A673 (cell line): Measurements from ENCODE around the gene CPE. TPM values are rescaled to one million over a fixed set of nuclear protein-coding genes. Genes with fewer than 3 reads are reported as not detected.

Experiments
- BruUV-seq: library from RNA; stranded (reverse); fragments of 400-500 nt; replicated peaks from 2 replicates; lab custom pipeline; 2021; lab: Mats Ljungman, UMichigan
- CTCF ChIA-PET: fragments of 300-600 bp; sonication (Branson Sonifier 250); formaldehyde crosslinking; loops from one replicate; lab custom pipeline; 2022; ENCODE audit warnings: antibody characterized with exemption; lab: Charles Lee
- POLR2A ChIA-PET: fragments of 300-600 bp; sonication (Branson Sonifier 250); formaldehyde crosslinking; loops from one replicate; lab custom pipeline; 2022; ENCODE audit warnings: antibody characterized with exemption; ENCODE audit not compliant: low non-redundant PET; lab: Charles Lee
- DNase-seq: peaks from one replicate; pipeline ENCODE4 v3.0.0-alpha.2; 2015; ENCODE audit warnings: low spot score
- H3K27ac ChIP-seq: fragments of 200-600 bp; sonication (generic); 2 replicates; pipeline ENCODE4 v1.5.1; 2016; ENCODE audit warnings: mixed run types, low read depth, mild to moderate bottlenecking, mixed read lengths, antibody characterized with exemption, low read length; ENCODE audit not compliant: poor library complexity, severe bottlenecking
- H3K27me3 ChIP-seq: fragments of 200-600 bp; sonication (generic); replicated peaks from 2 replicates; pipeline ENCODE4 v1.6.1; 2017; ENCODE audit warnings: mixed run types, low read depth, mild to moderate bottlenecking, mixed read lengths, antibody characterized with exemption, low read length; ENCODE audit not compliant: insufficient read depth, poor library complexity
- H3K36me3 ChIP-seq: fragments of 200-600 bp; sonication (generic); 2 replicates; pipeline ENCODE4 v1.6.1; 2016; ENCODE audit warnings: mixed run types, mild to moderate bottlenecking, mixed read lengths, antibody characterized with exemption, low read length; ENCODE audit not compliant: insufficient read depth, poor library complexity, severe bottlenecking
- H3K4me1 ChIP-seq: fragments of 200-600 bp; sonication (generic); 2 replicates; pipeline ENCODE4 v1.6.1; 2017; ENCODE audit warnings: mixed run types, mild to moderate bottlenecking, mixed read lengths, antibody characterized with exemption, low read length; ENCODE audit not compliant: insufficient read depth, poor library complexity, severe bottlenecking
- H3K4me3 ChIP-seq: fragments of 200-600 bp; sonication (generic); 2 replicates; pipeline ENCODE4 v1.5.1; 2016; ENCODE audit warnings: low read depth, mixed run types, mild to moderate bottlenecking, mixed read lengths, low read length; ENCODE audit not compliant: poor library complexity, severe bottlenecking
- H3K9me3 ChIP-seq: fragments of 200-600 bp; sonication (generic); 2 replicates; pipeline ENCODE4 v1.6.1; 2016; ENCODE audit warnings: mixed run types, low read depth, mild to moderate bottlenecking, mixed read lengths, antibody characterized with exemption, low read length; ENCODE audit not compliant: poor library complexity, severe bottlenecking
- CTCF ChIP-seq: fragments of 300-800, 200-600 bp; sonication (generic); conservative IDR thresholded peaks from 2 replicates; pipeline ENCODE4 v1.5.1; 2017; ENCODE audit warnings: low read depth, mild to moderate bottlenecking, antibody characterized with exemption, low read length, moderate library complexity, mixed read lengths
- EZH2 ChIP-seq: fragments of 200-600 bp; sonication (generic); IDR thresholded peaks from 2 replicates; pipeline ENCODE4 v1.6.1; 2017; ENCODE audit warnings: borderline replicate concordance, low read depth, mild to moderate bottlenecking, mixed read lengths, antibody characterized with exemption, low read length; ENCODE audit not compliant: poor library complexity, severe bottlenecking
- intact Hi-C: fragments of 100-400 bp; cut with micrococcal nuclease; formaldehyde crosslinking; loops from one replicate; pipeline ENCODE4 v1.10.0; 2022; ENCODE audit not compliant: unreplicated experiment
- total RNA-seq: library from RNA; stranded (reverse); gene quantifications from 2 replicates; pipeline ENCODE4 v1.2.3, GENCODE V29; 2021

The CPE gene
- total RNA-seq, 1 experiment from 2014 or later = 27.2 TPM

- CTCF ChIA-PET = interaction anchor here (0.5 kb wide), 1 partner anchor 389 kb away, joined by 3 read pairs; no protein-coding TSS in a partner anchor
- POLR2A ChIA-PET = no interaction called here
- intact Hi-C loops = loop anchor here (1.0 to 5.0 kb wide), 3 partner anchors 88 to 133 kb away; partner anchors contain the start of gene CPE
- H3K4me1 ChIP-seq = no peaks in the 10 kb centered on the region
- H3K27ac ChIP-seq = no peak overlapping the region
- no peaks in the 10 kb centered on the region for H3K9me3 ChIP-seq
- TF ChIP-seq CTCF (peak; percentile 89), EZH2 (no peak)
- no peaks in the 10 kb centered on the region for H3K27me3 ChIP-seq
- no peak overlapping the region for H3K4me3 ChIP-seq
- no peaks in the 10 kb centered on the region for H3K36me3 ChIP-seq
- peak; percentile 60 for DNase-seq
- no TSS peak for BruUV-seq
Measured at GRCh38 chr4:165464813-165465381, 86.1 kb downstream of the CPE start.

- Histone ChIP-seq H3K4me1 (no peaks in the 10 kb centered on the region), H3K36me3 (no peaks in the 10 kb centered on the region), H3K4me3 (no peak overlapping the region), H3K27me3 (no peaks in the 10 kb centered on the region), H3K9me3 (peaks cover 32% of the 10 kb centered on the region), H3K27ac (no peak overlapping the region)
- ChIA-PET POLR2A (no interaction called here), CTCF (no interaction called here)
- TF ChIP-seq EZH2 = no peak
- no peak for TF ChIP-seq CTCF
- no peak for DNase-seq
- intact Hi-C loops = no loop called here
- BruUV-seq = no TSS peak
Measured at GRCh38 chr4:165470009-165470408, 91.2 kb downstream of the CPE start.

GRCh38 chr4:165472943-165473676 lies 94.3 kb downstream of the CPE start:
- Histone ChIP-seq H3K27ac (no peak overlapping the region), H3K36me3 (no peaks in the 10 kb centered on the region), H3K27me3 (no peaks in the 10 kb centered on the region), H3K4me1 (no peaks in the 10 kb centered on the region), H3K4me3 (no peak overlapping the region), H3K9me3 (peaks cover 32% of the 10 kb centered on the region)
- TF ChIP-seq EZH2 = no peak
- TF ChIP-seq CTCF = no peak
- POLR2A ChIA-PET = no interaction called here
- BruUV-seq = no TSS peak
- no peak for DNase-seq
- CTCF ChIA-PET = no interaction called here
- intact Hi-C loops = no loop called here
